ENCODE results near the gene PSMC2. TPM values are rescaled to one million over a fixed set of nuclear protein-coding genes. Genes with fewer than 3 reads are reported as not detected.

PSMC2 gene
- total RNA-seq (100 to 1,000 TPM in 1 of 5 donors, 10 to 100 TPM in 4; 23.2 to 170 (median 37.4) TPM), polyA plus RNA-seq (100 to 1,000 TPM in 1 of 3 donors, 10 to 100 TPM in 2; 76.4 to 108 (median 96.7) TPM)
- long read RNA-seq, donor 1, transcript PSMC2-201 (12 exons, 2,637 nt): major isoform, 11 of 11 reads
- long read RNA-seq, donor 1, partial matches to known transcripts: 0 of 11 reads
- long read RNA-seq, donor 1, other reads (novel, unspliced or antisense): 0 of 11 reads
- long read RNA-seq, donor 2, transcript PSMC2-201 (12 exons, 2,637 nt): major isoform, 19 of 19 reads
- long read RNA-seq, donor 2, partial matches to known transcripts: 0 of 19 reads
- long read RNA-seq, donor 2, other reads (novel, unspliced or antisense): 0 of 19 reads
- long read RNA-seq, donor 3, transcript PSMC2-201 (12 exons, 2,637 nt): major isoform, 12 of 18 reads
- long read RNA-seq, donor 3, partial matches to known transcripts: 6 of 18 reads
- long read RNA-seq, donor 3, other reads (novel, unspliced or antisense): 0 of 18 reads
- long read RNA-seq, donor 4, partial matches to known transcripts: 0 of 3 reads
- long read RNA-seq, donor 4, other reads (novel, unspliced or antisense): 0 of 3 reads
- long read RNA-seq, donor 5, transcript PSMC2-201 (12 exons, 2,637 nt): major isoform, 25 of 39 reads
- long read RNA-seq, donor 5, partial matches to known transcripts: 14 of 39 reads
- long read RNA-seq, donor 5, other reads (novel, unspliced or antisense): 0 of 39 reads
- long read RNA-seq, donor 6, transcript PSMC2-201 (12 exons, 2,637 nt): major isoform, 44 of 50 reads
- long read RNA-seq, donor 6, partial matches to known transcripts: 6 of 50 reads
- long read RNA-seq, donor 6, other reads (novel, unspliced or antisense): 0 of 50 reads
- long read RNA-seq, donor 7, transcript PSMC2-201 (12 exons, 2,637 nt): major isoform, 22 of 46 reads
- long read RNA-seq, donor 7, partial matches to known transcripts: 24 of 46 reads
- long read RNA-seq, donor 7, other reads (novel, unspliced or antisense): 0 of 46 reads
- long read RNA-seq, donor 8, transcript PSMC2-201 (12 exons, 2,637 nt): major isoform, 10 of 31 reads
- long read RNA-seq, donor 8, partial matches to known transcripts: 20 of 31 reads
- long read RNA-seq, donor 8, other reads (novel, unspliced or antisense): 0 of 31 reads
- long read RNA-seq, donor 9, transcript PSMC2-201 (12 exons, 2,637 nt): major isoform, 13 of 46 reads
- long read RNA-seq, donor 9, partial matches to known transcripts: 33 of 46 reads
- long read RNA-seq, donor 9, other reads (novel, unspliced or antisense): 0 of 46 reads
- long read RNA-seq, donor 10, transcript PSMC2-201 (12 exons, 2,637 nt): major isoform, 5 of 5 reads
- long read RNA-seq, donor 10, partial matches to known transcripts: 0 of 5 reads
- long read RNA-seq, donor 10, other reads (novel, unspliced or antisense): 0 of 5 reads

- H3K27me3 ChIP-seq: no peaks in the 10 kb centered on the region
- TF ChIP-seq POLR2A (IDR thresholded peaks at IDR 0.05) (peak in 1 of 4 donors; percentile 13), POLR2AphosphoS5 (IDR thresholded peaks at IDR 0.05) (peak; percentile 43 to 81 (median 59))
- TF ChIP-seq, protein P1, sequence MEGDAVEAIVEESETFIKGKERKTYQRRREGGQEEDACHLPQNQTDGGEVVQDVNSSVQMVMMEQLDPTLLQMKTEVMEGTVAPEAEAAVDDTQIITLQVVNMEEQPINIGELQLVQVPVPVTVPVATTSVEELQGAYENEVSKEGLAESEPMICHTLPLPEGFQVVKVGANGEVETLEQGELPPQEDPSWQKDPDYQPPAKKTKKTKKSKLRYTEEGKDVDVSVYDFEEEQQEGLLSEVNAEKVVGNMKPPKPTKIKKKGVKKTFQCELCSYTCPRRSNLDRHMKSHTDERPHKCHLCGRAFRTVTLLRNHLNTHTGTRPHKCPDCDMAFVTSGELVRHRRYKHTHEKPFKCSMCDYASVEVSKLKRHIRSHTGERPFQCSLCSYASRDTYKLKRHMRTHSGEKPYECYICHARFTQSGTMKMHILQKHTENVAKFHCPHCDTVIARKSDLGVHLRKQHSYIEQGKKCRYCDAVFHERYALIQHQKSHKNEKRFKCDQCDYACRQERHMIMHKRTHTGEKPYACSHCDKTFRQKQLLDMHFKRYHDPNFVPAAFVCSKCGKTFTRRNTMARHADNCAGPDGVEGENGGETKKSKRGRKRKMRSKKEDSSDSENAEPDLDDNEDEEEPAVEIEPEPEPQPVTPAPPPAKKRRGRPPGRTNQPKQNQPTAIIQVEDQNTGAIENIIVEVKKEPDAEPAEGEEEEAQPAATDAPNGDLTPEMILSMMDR (IDR thresholded peaks at IDR 0.05): no peak
- intact Hi-C loops (cut with DNase I; ENCODE audit: low total_unique reads): no loop called here
- peak; percentile 84 to 96 for DNase-seq
- peaks cover 34 to 80% (median 64%) of the 10 kb centered on the region in 4 donors for H3K4me1 ChIP-seq
- peaks cover 0 to 12% (median 4%) of the 10 kb centered on the region in 4 donors for H3K36me3 ChIP-seq
- no peaks in the 10 kb centered on the region for H3K9me3 ChIP-seq
- WGBS, 5 donors: 0 to 2% (median 1%) methylated on average over 25 of the region's 25 CpGs
- H3K27ac ChIP-seq: peak within 1 kb of the TSS; percentile 87 to 93 (median 90)
- peak within 1 kb of the TSS; percentile 72 to 93 (median 90) for H3K4me3 ChIP-seq
Observed at GRCh38 chr7:103347507-103348267, at the start of gene PSMC2. Gene PSMC2, plus strand, starts transcription at chr7:103347643. Its CDS starts 69 bp downstream, at chr7:103347712.

- Histone ChIP-seq H3K4me1 (peaks cover 11 to 39% (median 21%) of the 10 kb centered on the region in 4 donors), H3K36me3 (peaks cover 14 to 39% (median 38%) of the 10 kb centered on the region in 4 donors), H3K4me3 (peak overlapping the region; percentile 69 to 94 (median 76)), H3K27me3 (no peaks in the 10 kb centered on the region), H3K9me3 (no peaks in the 10 kb centered on the region), H3K27ac (peak overlapping the region; percentile 82 to 89 (median 88))
- no peak for TF ChIP-seq POLR2AphosphoS5 (IDR thresholded peaks at IDR 0.05)
- 0 to 2% (median 1%) methylated on average over 7 of the region's 7 CpGs for WGBS, 5 donors
- intact Hi-C loops (cut with DNase I; ENCODE audit: low total_unique reads): no loop called here
- DNase-seq: no peak
Observed at GRCh38 chr7:103297837-103298179, 49.6 kb upstream of the PSMC2 start.

DNA sequence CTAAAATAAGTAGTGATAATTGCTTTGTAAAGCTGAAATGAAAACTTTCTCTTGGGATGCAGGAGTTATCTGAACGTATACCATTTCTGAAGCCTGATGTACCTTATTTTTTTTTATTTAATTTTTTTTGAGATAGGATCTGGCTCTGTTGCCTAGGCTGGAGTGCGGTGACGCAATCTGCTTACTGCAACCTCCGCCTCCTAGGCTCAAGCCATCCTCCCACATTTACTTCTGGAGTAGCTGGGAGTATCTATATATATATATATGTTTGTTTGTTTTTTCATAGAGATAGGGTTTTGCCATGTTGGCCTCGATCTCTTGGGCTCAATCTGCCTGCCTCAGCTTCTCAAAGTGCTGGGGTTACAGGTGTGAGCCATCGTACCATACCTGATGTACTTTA lies 47.8 kb upstream of the PSMC2 start:
- H3K4me3 ChIP-seq: no peak overlapping the region
- 75 to 88% (median 80%) methylated on average over 6 of the region's 6 CpGs for WGBS, 5 donors
- no peaks in the 10 kb centered on the region for H3K27me3 ChIP-seq
- H3K4me1 ChIP-seq: peaks cover 11 to 44% (median 21%) of the 10 kb centered on the region in 4 donors
- H3K36me3 ChIP-seq: peaks cover 22 to 57% (median 55%) of the 10 kb centered on the region in 4 donors
- H3K9me3 ChIP-seq: no peaks in the 10 kb centered on the region
- intact Hi-C loops (cut with DNase I; ENCODE audit: low total_unique reads): no loop called here
- TF ChIP-seq POLR2AphosphoS5 (IDR thresholded peaks at IDR 0.05) (no peak), POLR2A (IDR thresholded peaks at IDR 0.05) (no peak), EP300 (IDR thresholded peaks at IDR 0.05) (no peak)
- TF ChIP-seq, protein P1 (IDR thresholded peaks at IDR 0.05): no peak
- no peak overlapping the region for H3K27ac ChIP-seq
- no peak for DNase-seq

DNA sequence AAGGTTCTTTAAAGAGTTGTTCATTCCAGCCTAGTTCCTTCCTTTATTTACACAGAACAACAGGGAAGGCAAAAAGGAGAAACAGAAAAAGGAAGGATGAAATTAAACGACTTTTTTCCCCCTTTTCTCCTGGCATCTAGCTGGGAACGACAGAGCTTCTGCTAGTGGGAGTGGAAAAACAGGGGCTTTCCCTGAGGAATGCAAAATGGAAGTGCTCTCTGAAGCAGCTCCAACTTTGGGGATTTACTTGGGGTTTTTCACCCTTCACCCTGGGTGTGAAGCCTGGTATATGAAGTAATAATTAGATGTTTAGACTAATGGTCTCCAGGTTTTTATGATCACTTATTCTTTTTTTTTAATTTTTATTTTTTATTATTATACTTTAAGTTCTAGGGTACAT lies 46.0 kb upstream of the PSMC2 start:
- H3K4me1 ChIP-seq: peaks cover 11 to 44% (median 21%) of the 10 kb centered on the region in 4 donors
- TF ChIP-seq EP300 (IDR thresholded peaks at IDR 0.05) (no peak), POLR2A (IDR thresholded peaks at IDR 0.05) (no peak), POLR2AphosphoS5 (IDR thresholded peaks at IDR 0.05) (no peak)
- TF ChIP-seq, protein P1 (IDR thresholded peaks at IDR 0.05): no peak
- no peak for DNase-seq
- 47 to 71% (median 57%) methylated on average over 2 of the region's 2 CpGs for WGBS, 5 donors
- no peak overlapping the region for H3K4me3 ChIP-seq
- H3K27me3 ChIP-seq: no peaks in the 10 kb centered on the region
- H3K9me3 ChIP-seq: no peaks in the 10 kb centered on the region
- H3K27ac ChIP-seq: no peak overlapping the region
- intact Hi-C loops (cut with DNase I; ENCODE audit: low total_unique reads): no loop called here
- peaks cover 30 to 75% (median 73%) of the 10 kb centered on the region in 4 donors for H3K36me3 ChIP-seq
